GM19099 (cell line): ENCODE results near the gene CERS6.

Source experiments
- POLR2A ChIP-seq: IDR thresholded peaks from 3 replicates; pipeline ENCODE4 v1.6.1; 2011; ENCODE audit warnings: low read depth; ENCODE audit not compliant: insufficient read length; ENCODE audit errors: extremely low read depth

CERS6 gene

GRCh38 chr2:168633895-168634294 is 177.8 kb downstream of the CERS6 start:
- TF ChIP-seq POLR2A: no peak

GRCh38 chr2:168635065-168635577 is 179.0 kb downstream of the CERS6 start:
- TF ChIP-seq POLR2A: no peak

DNA sequence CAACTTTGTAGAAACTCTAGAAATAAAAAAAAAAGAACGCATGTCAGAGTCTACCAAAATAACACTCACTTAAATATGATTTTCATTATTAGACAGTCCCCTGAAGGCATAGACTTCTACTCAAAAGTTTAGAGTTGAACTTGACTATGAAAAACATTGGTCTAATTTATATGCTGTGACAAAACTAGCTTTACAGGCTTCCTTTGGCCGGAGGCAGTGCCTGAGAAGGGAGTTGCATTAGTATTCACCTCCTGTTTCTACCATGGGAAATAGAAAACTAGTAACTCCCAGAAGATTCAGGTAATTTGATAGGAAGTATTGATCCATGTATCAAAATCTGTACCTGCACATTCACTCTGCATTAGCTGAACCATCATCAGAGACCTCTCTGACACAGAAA is 182.9 kb downstream of the CERS6 start:
- no peak for TF ChIP-seq POLR2A

- TF ChIP-seq POLR2A: no peak
Observed at GRCh38 chr2:168639441-168639898, 183.4 kb downstream of the CERS6 start.

DNA sequence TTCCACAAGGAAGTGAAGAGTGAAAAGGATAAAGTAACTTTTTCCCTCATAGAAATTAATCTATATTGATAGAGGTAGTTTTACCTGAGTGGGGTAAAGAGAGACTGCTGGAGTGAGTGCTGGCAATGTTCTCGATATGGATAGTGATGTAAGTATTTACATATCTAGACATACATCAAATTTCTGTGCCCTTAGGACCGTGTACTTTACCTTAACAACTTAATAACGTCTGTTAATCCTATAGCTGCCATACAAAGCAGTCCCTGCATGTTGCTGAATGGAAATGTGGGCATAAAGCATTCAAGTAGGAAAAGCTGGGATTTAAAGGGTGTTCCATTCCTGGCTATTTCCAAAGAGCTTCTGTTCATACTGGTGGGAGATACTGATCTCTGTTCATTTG is 184.0 kb downstream of the CERS6 start:
- no peak for TF ChIP-seq POLR2A

GRCh38 chr2:168641636-168642035 is 185.6 kb downstream of the CERS6 start:
- no peak for TF ChIP-seq POLR2A

- TF ChIP-seq POLR2A: no peak
Observed at GRCh38 chr2:168642873-168643272, 186.8 kb downstream of the CERS6 start.

DNA sequence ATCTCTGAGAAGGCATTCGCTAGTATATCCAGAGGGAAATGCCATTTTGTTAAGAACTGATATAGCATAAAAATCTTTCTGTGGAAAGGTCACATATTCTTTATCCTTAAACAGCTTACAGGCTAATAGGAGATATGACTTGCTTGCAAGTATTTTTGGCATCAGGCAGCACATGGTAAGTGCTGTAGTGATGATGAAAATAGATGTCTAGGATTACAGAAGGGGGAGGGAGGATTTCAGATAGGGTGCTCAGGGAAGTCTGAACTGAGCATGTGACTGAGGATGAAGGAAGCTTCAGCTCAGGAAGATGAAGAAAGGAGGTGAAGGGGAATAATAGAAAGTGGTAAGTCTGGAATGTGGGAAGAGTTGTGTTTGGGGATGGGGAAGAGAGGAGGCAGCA is 187.9 kb downstream of the CERS6 start:
- TF ChIP-seq POLR2A: no peak

DNA sequence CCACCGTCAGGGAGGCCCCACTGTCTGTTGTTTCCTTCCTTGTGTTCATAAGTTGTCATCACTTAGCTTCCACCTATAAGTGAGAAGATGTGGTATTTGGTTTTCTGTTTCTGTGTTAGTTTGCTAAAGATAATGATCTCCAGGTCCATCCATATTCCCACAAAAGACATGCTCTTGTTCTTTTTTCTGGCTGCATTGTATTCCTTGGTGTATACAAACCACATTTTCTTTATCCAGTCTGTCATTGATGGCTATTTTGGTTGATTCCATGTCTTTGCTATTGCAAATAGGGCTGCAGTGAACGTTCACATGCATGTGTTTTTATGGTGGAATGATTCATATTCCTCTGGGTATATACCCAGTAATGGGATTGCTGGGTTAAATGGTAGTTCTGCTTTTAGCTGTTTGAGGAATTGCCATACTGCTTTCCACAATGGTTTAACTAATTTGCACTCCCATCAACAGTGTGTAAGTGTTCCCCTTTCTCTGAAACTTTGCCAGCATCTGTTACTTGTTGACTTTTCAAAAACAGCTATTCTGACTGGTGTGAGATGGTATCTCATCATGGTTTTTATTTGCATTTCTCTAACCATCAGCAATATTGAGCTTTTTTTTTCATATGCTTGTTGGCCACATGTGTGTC is 189.7 kb downstream of the CERS6 start:
- no peak for TF ChIP-seq POLR2A

DNA sequence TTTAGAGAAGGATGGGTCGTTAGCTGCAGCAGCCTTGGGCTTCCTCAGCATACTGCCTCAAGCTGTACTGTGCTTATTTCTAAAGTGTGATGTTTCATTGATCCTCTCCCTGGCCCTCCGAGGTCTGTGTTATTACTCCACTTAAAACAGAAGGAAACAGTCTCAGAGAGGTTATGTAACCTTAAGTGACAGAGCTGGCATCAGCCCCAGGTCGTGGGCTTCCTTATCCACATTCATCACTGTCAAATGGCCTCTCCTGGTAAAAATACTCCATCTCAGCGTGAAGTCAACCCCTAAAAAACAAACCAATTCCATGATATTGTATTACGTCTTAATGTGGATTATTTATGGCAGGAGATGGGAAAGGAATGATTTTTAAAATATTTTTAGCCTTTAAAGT is 193.0 kb downstream of the CERS6 start:
- no peak for TF ChIP-seq POLR2A

GRCh38 chr2:168649562-168649961 is 193.5 kb downstream of the CERS6 start:
- TF ChIP-seq POLR2A: no peak

- no peak for TF ChIP-seq POLR2A
Observed at GRCh38 chr2:168650139-168650538, 194.1 kb downstream of the CERS6 start.

GRCh38 chr2:168650781-168651180 is 194.7 kb downstream of the CERS6 start:
- no peak for TF ChIP-seq POLR2A

GRCh38 chr2:168652997-168653921 is 197.2 kb downstream of the CERS6 start:
- TF ChIP-seq POLR2A: no peak

- TF ChIP-seq POLR2A: no peak
Observed at GRCh38 chr2:168654705-168655104, 198.6 kb downstream of the CERS6 start.

GRCh38 chr2:168655207-168655606 is 199.1 kb downstream of the CERS6 start:
- TF ChIP-seq POLR2A: no peak
